HepG2 (cell line): ENCODE results near the gene TUBB3. TPM values are rescaled to one million over a fixed set of nuclear protein-coding genes. Genes with fewer than 3 reads are reported as not detected.

Experiments
- CAMTA2 ChIP-seq: sonication (generic); formaldehyde crosslinking; IDR thresholded peaks from 2 replicates; pipeline ENCODE4 v1.4.0; 2020; ENCODE audit warnings: mild to moderate bottlenecking, missing genetic modification reagents, borderline replicate concordance
- CBX5 ChIP-seq: sonication (generic); formaldehyde crosslinking; IDR thresholded peaks from 2 replicates; pipeline ENCODE4 v1.4.0; 2020; ENCODE audit warnings: missing genetic modification reagents, borderline replicate concordance
- POLR2A ChIP-seq, 2 experiments: IDR thresholded peaks; 2 replicates each; pipeline ENCODE4 v1.6.1; 2011; ENCODE audit warnings: low read depth in 2 of 2, low read length in 2 of 2, mild to moderate bottlenecking in 1 of 2, moderate library complexity in 1 of 2; ENCODE audit not compliant: insufficient read depth in 1 of 2
- PTBP1 ChIP-seq: fragments of 200-400 bp; formaldehyde crosslinking; IDR thresholded peaks from 2 replicates; pipeline ENCODE4 v1.6.1; 2018; ENCODE audit warnings: low read length, low read depth; ENCODE audit not compliant: poor library complexity, severe bottlenecking
- SALL1 ChIP-seq: sonication (generic); formaldehyde crosslinking; IDR thresholded peaks from 2 replicates; pipeline ENCODE4 v1.8.0; 2022; ENCODE audit warnings: mild to moderate bottlenecking, missing genetic modification reagents
- THAP11 ChIP-seq: IDR thresholded peaks from 2 replicates; pipeline ENCODE4 v1.6.1; 2016; ENCODE audit warnings: missing biosample characterization, missing genetic modification reagents
- THYN1 ChIP-seq: sonication (generic); formaldehyde crosslinking; IDR thresholded peaks from 2 replicates; pipeline ENCODE4 v1.8.1; 2023; ENCODE audit warnings: low read depth, mild to moderate bottlenecking, moderate library complexity, missing genetic modification reagents, borderline replicate concordance
- TOPORS ChIP-seq: sonication (generic); formaldehyde crosslinking; IDR thresholded peaks from 2 replicates; pipeline ENCODE4 v1.8.0; 2023; ENCODE audit warnings: mild to moderate bottlenecking, missing genetic modification reagents
- ZBED4 ChIP-seq: sonication (generic); formaldehyde crosslinking; IDR thresholded peaks from 2 replicates; pipeline ENCODE4 v1.4.0; 2020; ENCODE audit warnings: missing genetic modification reagents, borderline replicate concordance
- ZNF318 ChIP-seq: sonication (generic); formaldehyde crosslinking; IDR thresholded peaks from 2 replicates; pipeline ENCODE4 v1.4.0; 2020; ENCODE audit warnings: mild to moderate bottlenecking, missing genetic modification reagents
- ZNF333 ChIP-seq: sonication (generic); formaldehyde crosslinking; IDR thresholded peaks from 2 replicates; pipeline ENCODE4 v1.4.0; 2020; ENCODE audit warnings: mild to moderate bottlenecking, missing genetic modification reagents, borderline replicate concordance
- ZNF749 ChIP-seq: sonication (generic); formaldehyde crosslinking; IDR thresholded peaks from 2 replicates; pipeline ENCODE4 v1.8.0; 2022; ENCODE audit warnings: mild to moderate bottlenecking, missing genetic modification reagents, moderate library complexity, borderline replicate concordance
- polyA plus RNA-seq, 8 experiments: library from polyadenylated mRNA; depleted of rRNA in 3 of 8; stranded (reverse) in 7 of 8; unstranded in 1 of 8; fragments of >200 nt; fragmentation: Illumina TruSeq in 4 of 8; extraction: Trizol in 4 of 8; gene quantifications; 2 replicates each; pipeline versions ENCODE4 v1.2.1 to v1.2.3, GENCODE V29; 2011 to 2016; ENCODE audit warnings: low read depth in 4 of 8, missing spikeins in 1 of 8, mixed read lengths in 1 of 8; ENCODE audit not compliant: insufficient read depth in 1 of 8
- total RNA-seq, 5 experiments: library from RNA; depleted of rRNA; stranded (reverse); fragments of >200 nt; fragmentation: Illumina TruSeq; extraction: Trizol; gene quantifications; 2 replicates each; pipeline ENCODE4 v1.2.3, GENCODE V29; 2016; ENCODE audit warnings: low read depth in 1 of 5
- TF ChIP-seq, protein P1 (sequence below): sonication (generic); formaldehyde crosslinking; IDR thresholded peaks from 2 replicates; pipeline ENCODE4 v1.4.0; 2020; ENCODE audit warnings: missing genetic modification reagents, borderline replicate concordance
- TF ChIP-seq, protein P2 (sequence below): sonication (generic); formaldehyde crosslinking; IDR thresholded peaks from 2 replicates; pipeline ENCODE4 v1.8.1; 2023; ENCODE audit warnings: mild to moderate bottlenecking, missing genetic modification reagents, borderline replicate concordance

Gene TUBB3
- total and polyA plus RNA-seq, 2 of the 13 experiments (the other 11 are each of a cell fraction or from before 2014, with no cell fraction given) = 110 to 185 TPM

GRCh38 chr16:89921702-89922476, 1.3 kb upstream of the TUBB3 start (continued):
- peak; percentile 53; the same call in 1 of the 2 replicates for TF ChIP-seq ZBED4 (CRISPR knock-in tag)
- TF ChIP-seq THAP11 (CRISPR knock-in tag) = peak; percentile 72
- peak in 1 of 2 experiments; percentile 83; a peak in 2 of 4 replicates for TF ChIP-seq POLR2A (IDR thresholded peaks at IDR 0.05; ENCODE audit: insufficient read depth in 1 of 2, low read depth in 2 of 2, low read length in 2 of 2)
- TF ChIP-seq, protein P1, sequence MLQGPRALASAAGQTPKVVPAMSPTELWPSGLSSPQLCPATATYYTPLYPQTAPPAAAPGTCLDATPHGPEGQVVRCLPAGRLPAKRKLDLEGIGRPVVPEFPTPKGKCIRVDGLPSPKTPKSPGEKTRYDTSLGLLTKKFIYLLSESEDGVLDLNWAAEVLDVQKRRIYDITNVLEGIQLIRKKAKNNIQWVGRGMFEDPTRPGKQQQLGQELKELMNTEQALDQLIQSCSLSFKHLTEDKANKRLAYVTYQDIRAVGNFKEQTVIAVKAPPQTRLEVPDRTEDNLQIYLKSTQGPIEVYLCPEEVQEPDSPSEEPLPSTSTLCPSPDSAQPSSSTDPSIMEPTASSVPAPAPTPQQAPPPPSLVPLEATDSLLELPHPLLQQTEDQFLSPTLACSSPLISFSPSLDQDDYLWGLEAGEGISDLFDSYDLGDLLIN (CRISPR knock-in tag) = no peak
- TF ChIP-seq ZNF318 (CRISPR knock-in tag) = 0 out of 2 replicates have a peak, but pooled peaks have one; percentile 4
- TF ChIP-seq CAMTA2 = peak; percentile 20
- TF ChIP-seq THYN1 (CRISPR knock-in tag) = 0 out of 2 replicates have a peak, but pooled peaks have one; percentile 85
- TF ChIP-seq CBX5 (CRISPR knock-in tag) = peak; percentile 20; the same call in 1 of the 2 replicates
- TF ChIP-seq ZNF333 (CRISPR knock-in tag) = 0 out of 2 replicates have a peak, but pooled peaks have one; percentile 20
- 0 out of 2 replicates have a peak, but pooled peaks have one; percentile 24 for TF ChIP-seq ZNF749 (CRISPR knock-in tag)
- TF ChIP-seq, protein P2, sequence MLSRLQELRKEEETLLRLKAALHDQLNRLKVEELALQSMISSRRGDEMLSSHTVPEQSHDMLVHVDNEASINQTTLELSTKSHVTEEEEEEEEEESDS = 0 out of 2 replicates have a peak, but pooled peaks have one; percentile 20
- TF ChIP-seq PTBP1 = peak; percentile 61
- no peak for TF ChIP-seq TOPORS (CRISPR knock-in tag)
- peak; percentile 47; the same call in 1 of the 2 replicates for TF ChIP-seq SALL1 (CRISPR knock-in tag)
